MCF 10A (cell line): ENCODE data around the gene TTF1. TPM values are rescaled to one million over a fixed set of nuclear protein-coding genes. Genes with fewer than 3 reads are reported as not detected.

Experiments used
- BruUV-seq: library from RNA; stranded (reverse); fragments of 400-500 nt; replicated peaks from 2 replicates; lab custom pipeline; 2021; lab: Mats Ljungman, UMichigan
- CTCF ChIA-PET: fragments of 300-600 bp; sonication (Branson Sonifier 250); formaldehyde crosslinking; extraction: SDS; loops from one replicate; lab custom pipeline; 2021; ENCODE audit warnings: antibody characterized with exemption, inconsistent platforms; lab: Yijun Ruan, JAX
- POLR2A ChIA-PET: fragments of 300-600, 350-650 bp; sonication (Branson Sonifier 250); formaldehyde crosslinking; extraction: SDS; loops from one replicate; lab custom pipeline; 2020; ENCODE audit warnings: antibody characterized with exemption, inconsistent platforms; lab: Yijun Ruan, JAX
- DNase-seq: peaks from one replicate; pipeline ENCODE4 v3.0.0-alpha.2; 2018; ENCODE audit not compliant: unreplicated experiment
- H3K27ac Mint-ChIP-seq: one replicate; pipeline ENCODE4 v1.8.0; 2022; ENCODE audit warnings: mild to moderate bottlenecking, low read depth, mixed read lengths; ENCODE audit not compliant: unreplicated experiment
- H3K27me3 Mint-ChIP-seq: one replicate; pipeline ENCODE4 v1.8.0; 2022; ENCODE audit warnings: mixed read lengths; ENCODE audit not compliant: insufficient read depth, unreplicated experiment
- H3K36me3 Mint-ChIP-seq: one replicate; pipeline ENCODE4 v1.8.0; 2022; ENCODE audit warnings: mild to moderate bottlenecking, moderate library complexity, mixed read lengths; ENCODE audit not compliant: insufficient read depth, unreplicated experiment
- H3K4me1 Mint-ChIP-seq: one replicate; pipeline ENCODE4 v1.8.0; 2022; ENCODE audit warnings: mixed read lengths; ENCODE audit not compliant: insufficient read depth, unreplicated experiment
- H3K4me3 Mint-ChIP-seq: one replicate; pipeline ENCODE4 v1.8.0; 2022; ENCODE audit warnings: mild to moderate bottlenecking, moderate library complexity, mixed read lengths; ENCODE audit not compliant: unreplicated experiment
- H3K9me3 Mint-ChIP-seq: one replicate; pipeline ENCODE4 v1.8.0; 2022; ENCODE audit warnings: mixed read lengths; ENCODE audit not compliant: unreplicated experiment
- CTCF ChIP-seq: fragments of 200-600 bp; IDR thresholded peaks from one replicate; pipeline ENCODE4 v1.8.0; 2022; ENCODE audit warnings: antibody characterized with exemption, mild to moderate bottlenecking; ENCODE audit not compliant: unreplicated experiment
- intact Hi-C: fragments of 100-400 bp; cut with micrococcal nuclease; formaldehyde crosslinking; loops from 2 replicates; pipeline ENCODE4 v1.14.1; 2022
- total RNA-seq: library from RNA; stranded (reverse); gene quantifications from 2 replicates; pipeline ENCODE4 v1.2.3, GENCODE V29; 2022

The TTF1 gene
- total RNA-seq, 1 experiment from 2014 or later: 9.7 TPM

- Mint-ChIP-seq H3K4me1 (no peaks in the 10 kb centered on the region), H3K27ac (no peak overlapping the region), H3K4me3 (no peak overlapping the region), H3K36me3 (no peaks in the 10 kb centered on the region), H3K27me3 (peaks cover 85% of the 10 kb centered on the region), H3K9me3 (no peaks in the 10 kb centered on the region)
- DNase-seq: no peak
- POLR2A ChIA-PET: no interaction called here
- no peak for TF ChIP-seq CTCF
- no TSS peak for BruUV-seq
- intact Hi-C loops: no loop called here
- CTCF ChIA-PET: interaction anchor here (0.6 to 1.4 kb wide), 3 partner anchors 12 to 420 kb away, joined by 3 to 4 read pairs (median 3); no protein-coding TSS in a partner anchor
Observed at GRCh38 chr9:132423503-132423902, 16.9 kb upstream of the TTF1 start.

- TF ChIP-seq CTCF: no peak
- BruUV-seq: no TSS peak
- no peak overlapping the region for H3K4me3 Mint-ChIP-seq
- H3K27me3 Mint-ChIP-seq: peaks cover 88% of the 10 kb centered on the region
- intact Hi-C loops: no loop called here
- no peak for DNase-seq
- H3K9me3 Mint-ChIP-seq: no peaks in the 10 kb centered on the region
- H3K36me3 Mint-ChIP-seq: no peaks in the 10 kb centered on the region
- POLR2A ChIA-PET: no interaction called here
- H3K27ac Mint-ChIP-seq: no peak overlapping the region
- no peaks in the 10 kb centered on the region for H3K4me1 Mint-ChIP-seq
- CTCF ChIA-PET: interaction anchor here (1.4 kb wide), 1 partner anchor 85 kb away, joined by 4 read pairs; no protein-coding TSS in a partner anchor
Observed at GRCh38 chr9:132422574-132422973, 15.9 kb upstream of the TTF1 start.

GRCh38 chr9:132418726-132419363 is 12.2 kb upstream of the TTF1 start:
- CTCF ChIA-PET: interaction anchor here (0.6 kb wide), 1 partner anchor 398 kb away, joined by 3 read pairs; no protein-coding TSS in a partner anchor
- H3K9me3 Mint-ChIP-seq: no peaks in the 10 kb centered on the region
- no peaks in the 10 kb centered on the region for H3K36me3 Mint-ChIP-seq
- POLR2A ChIA-PET: interaction anchor here (0.9 kb wide), 1 partner anchor 57 kb away, joined by 3 read pairs; no protein-coding TSS in a partner anchor
- no TSS peak for BruUV-seq
- no peak for TF ChIP-seq CTCF
- peaks cover 82% of the 10 kb centered on the region for H3K27me3 Mint-ChIP-seq
- H3K4me1 Mint-ChIP-seq: peaks cover 5% of the 10 kb centered on the region
- intact Hi-C loops: no loop called here
- H3K27ac Mint-ChIP-seq: no peak overlapping the region
- no peak overlapping the region for H3K4me3 Mint-ChIP-seq
- DNase-seq: no peak

- no peak for DNase-seq
- no peaks in the 10 kb centered on the region for H3K36me3 Mint-ChIP-seq
- peaks cover 5% of the 10 kb centered on the region for H3K4me1 Mint-ChIP-seq
- BruUV-seq: no TSS peak
- no peak overlapping the region for H3K27ac Mint-ChIP-seq
- no peak for TF ChIP-seq CTCF
- ChIA-PET CTCF (no interaction called here), POLR2A (interaction anchor here (0.7 kb wide), 1 partner anchor 87 kb away, joined by 3 read pairs; no protein-coding TSS in a partner anchor)
- peaks cover 73% of the 10 kb centered on the region for H3K27me3 Mint-ChIP-seq
- no peaks in the 10 kb centered on the region for H3K9me3 Mint-ChIP-seq
- intact Hi-C loops: no loop called here
- no peak overlapping the region for H3K4me3 Mint-ChIP-seq
Observed at GRCh38 chr9:132415181-132415580, 8.5 kb upstream of the TTF1 start.
